Stimulated activated CD4-positive, alpha-beta T cell treated with anti-CD3 and anti-CD28 coated beads, Interleukin-15, amount 100 ng/mL, for 48 hours (primary cell): ENCODE measurements around the gene NCSTN.
A peak's percentile ranks its signal among the peaks of the same experiment; 100 is the strongest.
"Not testable (repeated sequence)": the region's sequence is repeated elsewhere in the genome, so short reads cannot be mapped to it uniquely, and the experiment has no call there.

ENCODE experiments used
- DNase-seq, 2 donors: peaks; one replicate each; pipeline ENCODE4 v3.0.0-alpha.2; 2020; ENCODE audit warnings: low read depth in 2 of 2

NCSTN gene

DNA sequence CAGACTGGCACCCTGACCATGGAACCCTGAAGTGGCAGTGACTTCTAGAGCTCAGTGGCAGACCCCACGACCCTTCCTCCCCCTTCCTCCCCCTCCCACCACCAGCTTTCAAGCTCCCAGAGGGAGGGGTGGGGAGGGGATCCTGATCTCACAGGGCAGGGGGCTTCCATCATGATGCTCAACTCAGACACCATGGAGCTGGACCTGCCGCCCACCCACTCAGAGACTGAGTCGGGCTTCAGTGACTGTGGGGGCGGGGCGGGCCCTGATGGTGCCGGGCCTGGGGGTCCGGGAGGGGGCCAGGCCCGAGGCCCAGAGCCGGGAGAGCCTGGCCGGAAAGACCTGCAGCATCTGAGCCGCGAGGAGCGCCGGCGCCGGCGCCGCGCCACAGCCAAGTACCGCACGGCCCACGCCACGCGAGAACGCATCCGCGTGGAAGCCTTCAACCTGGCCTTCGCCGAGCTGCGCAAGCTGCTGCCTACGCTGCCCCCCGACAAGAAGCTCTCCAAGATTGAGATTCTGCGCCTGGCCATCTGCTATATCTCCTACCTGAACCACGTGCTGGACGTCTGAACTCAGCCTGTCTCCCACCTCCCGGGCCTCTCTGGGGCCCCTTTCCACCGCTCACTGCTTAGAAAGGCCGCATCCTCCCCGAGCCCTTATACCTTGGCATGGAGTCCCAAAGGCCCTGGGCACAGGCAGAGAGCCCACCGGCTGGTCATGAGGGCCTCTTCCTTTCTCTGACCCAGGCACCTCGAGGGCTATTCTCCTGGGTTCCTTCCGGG, 27.6 kb downstream of the NCSTN start:
- no peak for DNase-seq

DNA sequence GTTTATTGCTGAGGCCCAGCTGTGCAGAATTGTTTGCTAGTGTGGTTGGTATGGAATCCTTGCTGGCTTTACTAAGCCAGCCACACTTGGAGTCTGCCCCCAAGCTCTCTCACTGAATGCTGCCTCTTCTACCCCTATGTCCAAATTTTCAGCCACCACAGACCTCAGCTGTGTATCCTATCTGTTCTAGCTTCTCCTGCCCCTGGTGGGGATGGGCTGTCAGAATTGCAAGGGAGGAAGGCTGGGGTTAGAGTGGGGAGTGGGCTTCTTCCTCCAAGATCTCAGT, 28.1 kb downstream of the NCSTN start:
- DNase-seq: no peak

DNA sequence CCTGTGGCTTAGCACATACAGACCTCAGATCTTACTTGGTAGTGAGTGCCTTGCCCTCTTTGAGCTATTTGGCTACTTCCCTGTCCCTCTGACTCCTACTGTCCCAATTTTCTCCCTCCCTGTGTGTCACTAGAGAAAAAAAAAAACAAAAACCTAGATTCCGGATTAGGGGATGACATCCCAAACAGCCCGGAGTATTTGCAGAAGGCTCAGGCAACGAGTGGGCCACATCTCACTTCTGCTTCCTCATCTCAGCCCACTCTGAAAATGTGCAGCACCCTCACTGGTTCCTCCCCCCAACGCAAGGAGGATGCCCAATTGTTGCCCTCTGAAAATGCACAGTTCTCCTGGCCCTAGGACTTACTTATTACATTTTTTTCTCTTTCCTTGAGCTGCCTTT, 28.6 kb downstream of the NCSTN start:
- no peak for DNase-seq

DNA sequence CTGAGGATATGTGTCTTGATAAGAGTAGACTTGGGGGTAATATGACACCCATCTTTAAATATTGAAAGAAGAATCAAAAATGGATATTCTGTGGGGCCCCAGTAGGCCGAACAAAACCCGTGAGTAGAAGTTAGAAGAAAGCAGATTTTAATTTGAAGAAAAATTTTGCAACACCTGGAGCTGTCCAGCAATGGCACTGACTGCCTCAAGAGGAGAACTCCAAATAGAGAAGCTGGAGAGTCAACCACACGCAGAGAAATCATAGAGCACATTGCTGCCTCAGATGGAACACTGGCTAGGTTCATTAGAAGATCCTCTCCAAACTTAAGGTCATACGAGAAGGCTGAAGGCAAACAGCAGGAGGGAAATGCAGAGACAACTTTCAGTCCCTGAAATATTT, 30.5 kb downstream of the NCSTN start:
- no peak for DNase-seq

DNA sequence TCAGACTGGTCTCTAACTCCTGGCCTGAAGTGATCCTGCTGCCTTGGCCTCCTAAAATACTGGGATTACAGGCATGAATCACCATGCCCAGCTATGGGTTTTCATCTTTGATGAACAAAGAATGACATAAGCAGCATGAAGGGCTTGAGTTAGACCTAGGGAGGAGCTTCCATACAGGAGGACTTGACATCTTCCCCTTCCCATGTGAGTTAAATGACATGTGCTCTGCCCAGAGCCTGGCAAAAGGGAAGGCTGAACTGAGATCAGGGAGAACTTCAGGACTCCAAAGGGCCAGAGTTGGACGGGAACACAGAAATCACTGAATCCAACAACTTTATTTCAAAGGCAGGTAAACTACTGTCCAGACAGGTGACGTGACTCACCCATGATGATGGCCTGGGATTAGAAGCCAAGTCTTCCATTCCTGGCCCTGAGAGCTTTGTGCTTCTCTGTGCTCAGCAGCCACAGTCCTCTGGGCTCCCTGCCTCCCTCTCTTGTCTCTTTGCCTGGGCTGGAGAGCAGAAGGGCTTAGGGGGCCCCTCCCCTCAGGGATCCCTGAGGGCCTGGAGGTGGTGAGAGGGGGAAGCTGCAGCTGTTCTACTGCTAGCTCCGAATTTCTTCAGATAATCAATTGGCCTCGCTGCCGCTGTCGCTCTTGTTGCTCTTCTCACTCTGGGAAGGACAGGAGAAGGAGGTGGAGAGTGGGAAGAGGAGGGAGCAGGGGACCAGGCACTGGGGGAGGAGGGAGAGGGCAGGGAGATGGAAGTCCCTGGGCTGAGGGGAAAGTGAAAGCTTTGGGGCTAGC, 31.3 kb downstream of the NCSTN start:
- no peak for DNase-seq

DNA sequence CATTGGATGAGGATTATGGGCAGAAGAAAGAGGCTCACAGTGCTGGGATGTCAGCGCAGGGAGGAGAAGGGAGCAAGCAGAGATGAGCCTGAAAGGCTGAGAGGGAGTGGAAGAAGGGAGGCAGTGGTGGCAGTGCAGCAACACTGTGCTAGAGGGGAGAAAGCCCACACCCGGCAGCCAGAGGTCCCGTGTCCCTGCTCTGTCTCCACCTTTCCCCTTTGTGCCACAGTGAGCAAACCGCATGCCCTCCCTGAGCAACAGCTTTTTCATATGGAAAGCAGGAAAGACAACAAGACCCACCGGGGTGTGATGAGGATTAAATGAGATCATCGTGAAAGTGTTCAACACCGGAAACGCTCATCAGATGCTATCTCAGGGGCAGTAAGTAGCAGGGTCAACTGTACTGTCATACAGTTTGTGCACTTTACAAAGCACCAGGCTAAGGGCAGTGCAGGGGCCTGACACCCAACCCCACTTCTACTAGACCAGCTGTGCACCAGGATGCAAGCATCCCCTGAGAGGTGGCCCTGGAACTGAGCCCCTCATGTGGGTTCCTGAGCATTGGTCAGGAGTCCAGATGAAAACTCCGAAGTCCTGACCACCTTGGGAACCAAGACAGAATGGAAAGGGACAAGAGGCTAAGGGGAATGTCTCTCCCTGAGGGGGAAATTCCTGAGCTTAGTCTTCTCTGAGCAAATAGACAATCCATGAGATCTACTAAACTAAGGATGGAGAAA, 32.8 kb downstream of the NCSTN start:
- DNase-seq: no peak

DNA sequence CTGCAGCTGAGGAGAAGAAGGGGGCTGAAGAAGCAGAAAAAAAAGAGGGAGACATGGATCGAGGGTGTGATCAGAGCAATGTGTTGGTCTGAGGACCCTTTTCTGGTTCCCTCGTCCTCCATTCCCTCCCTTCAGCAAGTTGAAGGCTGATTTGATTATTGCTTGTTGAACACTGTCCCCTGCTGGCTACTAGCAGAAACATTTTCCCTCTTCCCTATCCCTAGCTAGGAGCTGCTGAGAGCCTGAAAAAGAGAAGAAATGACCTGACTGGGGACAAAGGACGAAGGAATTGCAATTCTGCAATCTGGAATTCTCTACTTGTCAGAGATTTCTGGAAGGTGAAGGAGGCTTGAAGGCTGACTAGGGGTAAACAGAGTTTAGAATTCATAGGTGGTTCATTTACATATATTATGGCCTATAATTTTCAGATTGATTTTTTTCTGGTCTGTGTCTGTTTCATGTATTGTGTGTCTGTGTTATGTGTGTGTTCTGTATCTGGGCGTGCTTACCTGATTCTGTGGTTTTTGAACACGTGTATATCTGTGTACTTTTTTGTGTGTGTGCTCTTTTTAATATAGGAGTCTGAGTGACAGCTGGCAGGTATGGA, 33.4 kb downstream of the NCSTN start:
- peak in 1 of 2 donors; percentile 24 for DNase-seq

DNA sequence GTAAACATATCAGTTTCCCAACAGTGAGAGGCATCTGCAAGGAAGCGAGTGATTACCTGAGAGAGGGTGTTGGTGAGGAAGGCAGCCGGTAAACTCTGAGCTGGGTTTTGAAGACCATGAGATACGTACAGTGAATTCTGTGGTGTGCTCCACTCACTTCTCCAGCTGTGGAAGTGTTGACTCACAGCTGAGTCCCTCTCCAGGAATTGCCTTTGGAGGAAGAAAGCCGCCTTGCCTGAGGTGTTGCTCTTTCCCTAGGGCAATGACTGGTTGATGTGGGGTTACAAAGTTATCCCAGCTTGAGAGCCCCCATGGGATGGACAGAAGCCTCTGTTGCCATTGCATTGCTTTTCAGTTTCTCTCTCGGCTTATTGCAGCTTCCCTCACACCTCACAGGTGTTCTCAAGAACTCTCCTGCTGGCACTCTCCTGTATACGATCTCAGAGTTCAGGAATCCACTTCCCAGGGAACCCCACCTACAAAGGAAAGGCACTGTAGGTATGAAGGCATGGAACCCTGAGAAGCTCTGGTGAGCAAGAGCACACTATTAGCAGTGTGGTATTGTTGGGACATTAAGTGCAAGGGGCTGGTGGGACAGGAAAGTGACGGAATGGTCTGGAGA, 34.5 kb downstream of the NCSTN start:
- DNase-seq: no peak

DNA sequence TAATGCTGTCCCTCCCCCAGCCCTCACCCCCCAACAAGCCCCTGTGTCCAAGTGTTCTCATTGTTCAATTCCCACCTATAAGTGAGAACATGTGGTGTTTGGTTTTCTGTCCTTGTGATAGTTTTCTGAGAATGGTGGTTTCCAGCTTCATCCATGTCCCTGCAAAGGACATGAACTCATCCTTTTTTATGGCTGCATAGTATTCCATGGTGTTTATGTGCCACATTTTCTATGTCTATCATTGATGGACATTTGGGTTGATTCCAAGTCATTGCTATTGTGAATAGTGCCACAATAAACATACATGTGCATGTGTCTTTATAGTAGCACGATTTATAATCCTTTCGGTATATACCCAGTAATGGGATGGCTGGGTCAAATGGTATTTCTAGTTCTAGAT, 41.6 kb downstream of the NCSTN start:
- not testable (repeated sequence) for DNase-seq

DNA sequence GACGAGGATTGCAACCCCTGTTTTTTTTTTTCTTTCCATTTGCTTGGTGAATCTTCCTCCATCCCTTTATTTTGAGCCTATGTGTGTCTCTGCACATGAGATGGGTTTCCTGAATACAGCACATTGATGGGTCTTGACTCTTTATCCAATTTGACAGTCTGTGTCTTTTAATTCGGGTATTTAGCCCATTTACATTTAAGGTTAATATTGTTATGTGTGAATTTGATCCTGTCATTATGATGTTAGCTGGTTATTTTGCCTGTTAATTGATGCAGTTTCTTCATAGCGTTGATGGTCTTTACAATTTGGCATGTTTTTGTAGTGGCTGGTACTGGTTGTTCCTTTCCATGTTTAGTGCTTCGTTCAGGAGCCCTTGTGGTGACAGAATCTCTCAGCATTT, 45.2 kb downstream of the NCSTN start:
- DNase-seq: not testable (repeated sequence)

DNA sequence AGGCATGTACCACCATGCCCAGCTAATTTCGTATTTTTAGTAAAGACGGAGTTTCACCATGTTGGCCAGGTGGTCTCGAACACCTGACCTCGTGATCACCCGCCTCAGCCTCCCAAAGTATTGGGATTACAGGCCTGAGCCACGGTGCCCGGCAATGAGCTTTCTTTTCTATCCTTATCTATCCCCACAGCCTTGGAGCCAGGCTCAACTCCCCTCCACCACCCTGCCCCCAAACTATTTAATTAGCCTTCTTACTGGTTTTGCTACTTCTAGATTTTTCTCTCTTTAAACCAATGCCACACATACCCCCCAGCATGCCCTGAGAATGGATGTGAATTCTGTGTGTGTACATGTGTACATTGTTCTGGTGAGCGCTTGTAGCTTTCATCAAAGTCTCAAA, 51.5 kb downstream of the NCSTN start:
- no peak for DNase-seq

DNA sequence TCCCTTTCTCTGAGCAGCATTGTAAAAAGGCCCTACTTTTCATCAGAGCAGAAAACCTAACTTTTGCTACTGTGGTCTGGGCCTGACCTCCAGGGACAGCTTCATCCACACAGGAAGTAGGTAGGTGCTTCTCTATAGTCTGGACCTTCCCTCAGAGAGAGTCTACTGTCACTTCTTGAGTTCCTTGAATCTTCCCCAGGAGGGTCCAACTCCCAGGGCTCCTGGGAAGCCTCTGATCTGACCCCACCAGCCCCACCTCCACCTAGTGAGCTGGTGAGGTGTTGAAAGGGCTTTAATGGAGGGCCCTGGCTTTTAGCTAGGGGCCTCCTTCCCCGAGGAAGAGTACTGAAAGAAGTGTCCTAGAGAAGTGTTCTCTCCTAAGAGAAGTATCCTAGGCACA, 54.5 kb downstream of the NCSTN start:
- DNase-seq: no peak

DNA sequence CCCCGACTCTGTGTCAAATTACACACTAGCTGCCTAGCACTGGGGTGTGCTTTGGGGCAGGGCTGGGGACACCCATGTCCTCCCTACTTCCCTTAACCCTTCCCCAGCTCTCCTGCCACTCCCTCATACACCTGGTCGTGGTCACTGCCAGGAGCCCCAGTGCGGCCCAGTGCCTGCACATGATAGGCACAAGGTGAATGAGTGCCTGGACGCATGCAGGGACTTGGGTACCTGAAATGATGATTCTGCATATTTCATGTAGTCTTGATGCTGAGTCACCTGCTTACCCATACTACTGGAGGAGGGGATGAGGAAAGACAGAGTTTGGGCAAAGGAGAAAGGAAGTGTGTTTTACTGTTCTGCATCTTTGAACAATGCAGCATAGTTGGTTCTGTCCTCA, 55.6 kb downstream of the NCSTN start:
- no peak for DNase-seq

DNA sequence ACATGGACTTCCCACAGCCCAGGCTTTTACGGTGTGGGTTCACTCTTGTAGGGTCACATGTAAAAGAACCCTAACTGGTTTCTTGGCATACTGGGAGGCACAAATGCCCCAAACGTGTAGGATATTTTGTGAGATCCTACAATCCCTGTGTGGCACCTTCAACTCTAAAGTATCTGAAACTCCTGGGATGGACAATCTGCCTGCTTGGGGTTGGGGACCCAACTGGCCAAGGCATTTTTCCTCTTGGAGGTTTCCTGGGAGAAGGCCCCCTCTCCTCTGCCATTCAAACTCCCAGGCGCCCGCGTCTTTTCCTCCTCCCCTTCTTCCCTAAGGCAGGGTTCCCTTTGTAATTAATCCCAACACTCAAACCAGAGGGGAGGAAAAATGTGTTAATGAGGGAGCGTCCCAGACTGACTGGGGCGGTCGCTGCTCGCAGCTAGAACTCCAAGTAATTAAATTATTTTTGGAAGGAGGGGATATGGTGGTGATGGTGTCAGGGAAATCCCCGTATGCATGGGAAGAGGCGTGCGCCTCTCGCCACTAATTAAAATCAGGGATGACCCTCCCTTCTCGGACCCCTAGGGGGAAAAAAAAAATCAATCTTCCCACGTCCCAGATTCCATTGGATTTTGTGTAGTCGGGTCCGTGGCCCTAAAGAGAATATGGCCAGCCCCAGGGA, 56.5 kb downstream of the NCSTN start:
- no peak for DNase-seq

DNA sequence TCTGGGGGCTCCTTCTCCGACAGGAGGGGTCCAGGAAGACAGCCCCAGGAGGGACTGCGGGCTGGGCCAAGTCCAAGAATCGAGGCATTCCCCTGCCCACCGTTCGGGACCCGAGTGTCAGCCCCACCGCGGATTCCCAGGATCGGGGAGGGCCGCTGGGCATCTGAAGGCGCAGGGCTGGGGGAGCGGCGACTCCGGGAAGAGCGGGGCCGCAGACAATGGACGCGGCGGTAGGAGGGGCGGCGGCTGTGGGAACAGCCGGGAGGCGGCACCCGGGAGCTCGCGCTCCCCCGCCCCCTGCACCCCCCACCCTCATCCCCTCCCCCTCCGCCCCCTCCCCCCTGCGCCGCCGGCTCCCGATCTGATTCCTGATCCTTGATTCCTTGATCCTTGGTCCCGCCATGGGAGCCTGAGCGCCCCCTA, 57.1 kb downstream of the NCSTN start, which contains the start of gene VANGL2:
TSS of gene VANGL2 (plus strand) at position 342 of the 423 bp plus-strand sequence. CDS start 15,274 bp downstream, outside the sequence.
- DNase-seq: peak in 1 of 2 donors; percentile 28

DNA sequence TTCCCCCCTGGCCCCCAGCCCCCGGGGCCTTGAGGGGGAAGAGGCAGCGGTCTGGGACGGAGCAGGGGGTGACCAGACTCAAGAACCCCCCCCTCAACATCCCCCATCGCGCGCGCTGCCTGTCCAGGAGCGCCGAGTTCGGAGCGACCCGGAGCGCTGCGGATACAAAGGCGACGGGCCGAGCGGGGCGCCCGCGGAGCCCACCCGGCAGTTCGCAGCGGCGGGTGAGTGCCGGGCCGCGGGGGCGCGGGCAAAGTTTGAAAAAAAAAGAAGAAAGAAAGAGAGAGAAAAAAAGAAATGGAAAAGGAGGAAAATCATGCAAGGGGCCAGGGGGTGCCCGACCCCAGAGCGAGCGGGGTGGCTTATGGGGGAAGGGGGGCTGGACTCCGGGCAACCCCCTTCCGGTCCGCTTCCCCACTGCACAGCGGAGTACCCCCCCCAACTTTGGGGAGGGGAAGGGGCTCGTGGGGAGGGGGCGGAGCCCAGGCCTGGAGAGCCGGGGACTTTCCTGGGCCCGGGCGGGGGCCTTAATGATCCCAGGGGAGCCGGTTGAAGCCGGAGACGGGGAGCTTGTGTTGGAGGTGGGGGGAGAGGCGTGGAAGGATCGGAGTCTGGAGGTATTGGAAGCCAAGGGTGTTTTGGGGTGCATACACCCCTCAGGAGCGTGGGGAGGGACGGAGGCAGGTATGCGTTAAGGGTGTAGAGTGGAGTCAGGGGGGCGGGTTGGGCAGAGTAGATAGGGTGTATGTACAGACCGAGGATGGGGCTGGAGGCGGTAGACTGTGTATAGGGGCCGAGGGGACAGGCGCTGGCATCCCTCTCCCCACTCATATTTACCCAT, 57.7 kb downstream of the NCSTN start:
- no peak for DNase-seq

DNA sequence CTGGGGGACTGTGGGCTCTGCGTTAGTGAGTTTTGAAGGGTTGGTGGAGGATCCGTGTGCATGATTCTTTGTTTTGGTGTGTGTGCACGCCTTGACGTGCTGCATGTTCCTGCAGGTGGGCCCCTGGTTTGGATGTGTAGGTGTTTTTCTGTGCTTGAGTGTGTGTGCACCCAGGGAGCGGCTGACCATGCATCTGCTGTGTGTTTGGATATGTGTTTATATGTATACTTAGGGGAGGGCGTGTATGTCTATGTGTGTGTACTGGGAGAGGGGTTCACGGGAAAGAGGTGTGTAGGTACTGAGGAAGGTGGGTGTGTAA, 58.3 kb downstream of the NCSTN start:
- DNase-seq: no peak

DNA sequence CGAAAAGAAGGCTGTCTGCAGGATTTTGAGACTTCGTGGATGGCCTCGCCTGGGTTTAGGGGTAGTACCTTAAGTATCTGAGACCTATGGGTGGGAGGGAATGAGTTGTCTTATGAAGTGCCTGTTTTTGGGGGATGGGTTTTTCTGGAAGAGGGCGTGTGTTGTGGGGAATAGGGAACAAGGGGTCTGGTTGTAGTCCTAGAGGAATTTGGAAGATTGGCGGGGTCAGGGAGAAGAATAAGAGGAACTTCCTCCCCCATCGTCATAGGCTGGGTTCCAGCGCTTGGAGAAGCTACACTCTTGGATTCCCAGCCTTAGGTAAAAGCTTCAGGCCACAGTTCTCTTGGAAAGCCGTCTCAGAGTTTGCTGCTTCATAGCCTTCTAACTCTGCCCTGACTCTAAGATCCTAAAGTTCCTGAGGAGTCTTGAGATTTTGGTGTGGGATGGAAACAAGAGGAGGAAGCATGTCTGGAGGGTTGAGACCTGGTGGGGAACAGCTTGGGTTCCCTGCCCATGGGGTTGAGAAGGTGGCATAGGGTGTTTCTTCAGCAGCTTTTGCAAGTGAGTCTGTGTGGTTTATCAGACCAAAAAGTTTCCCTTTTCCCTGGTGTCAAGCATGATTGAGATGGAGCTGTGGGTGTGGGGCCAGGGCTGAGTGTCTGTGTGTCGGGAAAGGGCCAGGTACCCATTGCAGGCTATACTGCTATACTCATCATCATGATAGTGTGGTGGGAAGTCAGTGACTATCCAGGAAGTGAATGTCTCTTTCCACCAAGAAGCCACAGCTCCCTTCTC, 59.0 kb downstream of the NCSTN start:
- no peak for DNase-seq

DNA sequence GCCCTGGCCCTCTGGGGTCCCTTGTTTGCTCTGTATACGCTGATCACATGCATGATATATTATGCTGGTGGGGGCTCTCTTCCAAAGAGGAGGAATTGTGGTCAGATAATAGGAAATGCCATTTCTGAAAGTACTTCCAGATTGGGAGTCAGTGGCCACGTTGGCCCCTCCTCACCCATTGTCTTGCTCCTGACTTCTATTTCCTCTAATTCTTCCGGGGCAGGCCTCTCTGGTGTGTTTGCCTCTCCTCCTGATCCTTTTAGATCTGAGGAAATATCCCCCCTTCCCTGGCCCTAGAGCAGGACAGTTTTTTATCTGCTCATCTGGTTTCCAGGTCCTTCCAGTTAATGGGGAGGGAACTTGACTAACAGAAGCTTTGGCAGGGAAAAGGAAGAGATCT, 60.1 kb downstream of the NCSTN start:
- DNase-seq: no peak

DNA sequence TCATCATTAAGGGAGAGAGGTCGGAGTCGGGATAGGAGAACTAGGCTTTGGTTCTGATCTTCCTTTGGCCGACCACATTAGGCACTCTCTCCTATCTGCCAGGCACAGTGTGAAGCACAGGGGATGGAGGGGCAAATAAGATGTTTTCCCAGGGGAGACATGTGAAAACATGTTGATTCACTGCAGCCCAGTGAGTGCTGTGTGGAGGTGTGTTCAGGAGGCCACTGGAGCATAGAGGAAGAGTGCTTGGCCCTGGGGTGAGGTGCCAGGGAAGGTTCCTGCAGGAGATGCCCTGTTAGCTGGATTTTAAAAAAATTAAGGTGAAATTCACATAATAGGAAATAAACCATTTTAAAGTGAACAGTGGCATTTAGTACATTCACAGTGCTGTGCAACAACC, 60.9 kb downstream of the NCSTN start:
- DNase-seq: no peak
